ENCODE results near the gene GOLGA1.

DNA sequence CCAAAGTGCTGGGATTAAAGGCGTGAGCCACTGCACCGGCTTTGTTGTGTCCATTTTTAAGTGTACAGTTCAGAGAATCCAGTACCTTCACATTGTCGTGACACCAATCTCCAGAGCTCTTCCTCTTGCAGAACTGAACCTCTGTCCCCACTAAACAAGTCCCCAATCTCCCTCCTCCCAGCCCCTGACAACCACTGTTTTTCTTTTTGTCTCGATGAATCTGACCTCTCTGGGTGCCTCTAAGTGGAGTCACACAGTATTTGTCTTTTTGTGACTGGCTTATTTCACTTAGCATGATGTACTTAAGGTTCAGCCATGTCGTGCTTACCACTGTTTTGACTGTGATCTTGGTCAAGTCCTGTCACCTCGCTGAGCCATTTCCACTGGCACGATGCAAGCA is 86.1 kb downstream of the GOLGA1 start:
- TF ChIP-seq CTCF (IDR thresholded peaks at IDR 0.05) (no peak), POLR2AphosphoS5 (IDR thresholded peaks at IDR 0.05) (no peak), POLR2A (IDR thresholded peaks at IDR 0.05) (no peak)

Measured in upper lobe of left lung (tissue), 4 donors.